ENCODE results near the gene WDR83.
"Not testable (repeated sequence)": the region's sequence is repeated elsewhere in the genome, so short reads cannot be mapped to it uniquely, and the experiment has no call there.

WDR83 gene

GRCh38 chr19:12666265-12667048, at the start of gene WDR83, which contains the start of gene MAN2B1:
Gene WDR83 (plus strand): TSS chr19:12666807. CDS start chr19:12669791, 2,984 bp downstream.
Gene MAN2B1 (minus strand): TSS chr19:12666742. CDS start chr19:12666701, 41 bp downstream.
- peak; percentile 38 to 70 for DNase-seq

- no peak for DNase-seq
Measured at GRCh38 chr19:12617646-12618045, 49.0 kb upstream of the WDR83 start.

DNA sequence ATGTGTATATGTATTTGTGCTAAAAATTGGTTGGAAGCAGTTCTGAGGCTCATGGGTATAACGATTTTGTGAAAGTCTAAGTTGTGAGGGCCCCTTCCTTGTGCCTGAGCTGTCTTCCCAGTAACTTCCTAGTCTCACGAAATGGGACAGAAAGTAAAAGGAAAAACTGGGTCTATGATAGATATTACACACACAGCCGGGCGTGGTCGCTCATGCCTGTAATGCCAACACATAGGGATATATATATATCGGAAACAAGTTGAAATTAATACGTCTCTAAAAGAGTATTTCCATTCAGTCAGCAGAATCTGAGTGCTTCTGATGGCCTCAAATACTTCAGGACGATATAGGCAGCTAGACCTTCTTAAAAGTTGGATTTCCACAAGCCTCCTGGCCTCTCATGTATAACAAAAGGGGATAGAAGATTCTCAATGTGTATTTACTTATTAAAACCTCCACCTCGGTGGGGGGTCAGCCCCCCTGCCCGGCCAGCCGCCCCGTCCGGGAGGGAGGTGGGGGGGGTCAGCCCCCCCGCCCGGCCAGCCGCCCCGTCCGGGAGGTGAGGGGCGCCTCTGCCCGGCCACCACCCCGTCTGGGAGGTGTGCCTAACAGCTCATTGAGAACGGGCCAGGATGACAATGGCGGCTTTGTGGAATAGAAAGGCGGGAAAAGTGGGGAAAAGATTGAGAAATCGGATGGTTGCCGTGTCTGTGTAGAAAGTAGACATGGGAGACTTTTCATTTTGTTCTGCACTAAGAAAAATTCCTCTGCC, 45.2 kb upstream of the WDR83 start:
- not testable (repeated sequence) for DNase-seq

- no peak for DNase-seq
Measured at GRCh38 chr19:12623361-12624031, 43.1 kb upstream of the WDR83 start.

GRCh38 chr19:12626958-12627357, 39.6 kb upstream of the WDR83 start:
- DNase-seq = no peak

DNA sequence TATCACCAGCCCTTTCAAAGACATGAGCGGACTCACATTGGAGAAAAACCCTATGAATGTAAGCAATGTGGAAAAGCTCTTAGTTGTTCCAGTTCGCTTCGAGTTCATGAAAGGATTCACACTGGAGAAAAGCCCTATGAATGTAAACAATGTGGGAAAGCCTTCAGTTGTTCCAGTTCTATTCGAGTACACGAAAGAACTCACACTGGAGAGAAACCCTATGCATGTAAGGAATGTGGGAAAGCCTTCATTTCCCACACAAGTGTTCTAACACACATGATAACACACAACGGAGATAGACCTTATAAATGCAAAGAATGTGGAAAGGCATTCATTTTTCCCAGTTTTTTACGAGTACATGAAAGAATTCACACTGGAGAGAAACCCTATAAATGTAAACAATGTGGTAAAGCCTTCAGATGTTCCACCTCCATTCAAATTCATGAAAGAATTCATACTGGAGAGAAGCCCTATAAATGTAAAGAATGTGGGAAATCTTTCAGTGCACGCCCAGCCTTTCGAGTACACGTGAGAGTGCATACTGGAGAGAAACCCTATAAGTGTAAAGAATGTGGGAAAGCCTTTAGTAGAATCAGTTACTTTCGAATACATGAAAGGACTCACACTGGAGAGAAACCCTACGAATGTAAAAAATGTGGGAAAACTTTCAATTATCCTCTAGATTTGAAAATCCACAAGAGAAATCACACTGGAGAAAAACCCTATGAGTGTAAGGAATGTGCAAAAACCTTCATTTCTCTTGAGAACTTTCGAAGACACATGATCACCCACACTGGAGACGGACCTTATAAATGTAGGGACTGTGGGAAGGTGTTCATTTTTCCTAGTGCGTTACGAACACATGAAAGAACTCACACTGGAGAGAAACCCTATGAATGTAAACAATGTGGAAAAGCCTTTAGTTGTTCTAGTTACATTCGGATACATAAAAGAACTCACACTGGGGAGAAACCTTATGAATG, 38.3 kb upstream of the WDR83 start:
- DNase-seq = no peak

- DNase-seq = no peak
Measured at GRCh38 chr19:12629215-12629614, 37.4 kb upstream of the WDR83 start.

GRCh38 chr19:12636631-12637030, 30.0 kb upstream of the WDR83 start:
- no peak for DNase-seq

- DNase-seq = no peak
Measured at GRCh38 chr19:12638611-12639182, 27.9 kb upstream of the WDR83 start.

DNA sequence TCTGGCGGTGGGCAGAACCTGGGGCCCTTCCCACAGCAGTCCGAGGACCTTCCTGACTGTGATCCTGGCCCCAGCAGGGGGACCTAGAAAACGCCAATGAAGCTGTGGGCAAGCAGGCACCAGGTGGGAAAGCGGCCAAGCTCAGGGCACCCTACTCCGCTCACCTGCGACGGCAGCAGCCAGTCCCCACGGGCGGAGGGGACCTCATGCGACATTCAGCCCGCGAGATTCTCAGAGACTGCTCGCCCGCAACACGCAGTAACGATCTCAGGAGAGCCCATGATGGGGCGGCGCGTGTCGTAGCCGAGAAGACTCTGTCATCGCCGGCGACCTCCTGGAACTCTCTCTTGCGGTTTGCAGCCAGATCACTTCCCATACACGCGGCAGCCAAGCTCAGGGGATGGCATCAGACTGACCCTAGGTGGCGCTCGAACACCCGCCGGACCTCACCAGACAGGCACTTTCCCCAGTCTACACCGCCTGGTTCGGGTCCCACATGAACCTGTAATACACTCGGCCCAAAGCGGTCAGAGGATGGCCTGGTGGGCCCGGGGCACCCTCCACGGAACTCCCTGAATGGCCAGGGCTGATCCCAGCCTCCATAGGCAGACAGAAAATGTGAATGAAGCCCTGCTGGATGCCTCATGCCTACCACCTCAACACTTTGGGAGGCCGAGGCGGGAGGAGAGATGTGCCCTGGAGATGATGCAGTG, 26.6 kb upstream of the WDR83 start:
- no peak for DNase-seq

GRCh38 chr19:12641456-12641855, 25.2 kb upstream of the WDR83 start:
- DNase-seq = no peak

DNA sequence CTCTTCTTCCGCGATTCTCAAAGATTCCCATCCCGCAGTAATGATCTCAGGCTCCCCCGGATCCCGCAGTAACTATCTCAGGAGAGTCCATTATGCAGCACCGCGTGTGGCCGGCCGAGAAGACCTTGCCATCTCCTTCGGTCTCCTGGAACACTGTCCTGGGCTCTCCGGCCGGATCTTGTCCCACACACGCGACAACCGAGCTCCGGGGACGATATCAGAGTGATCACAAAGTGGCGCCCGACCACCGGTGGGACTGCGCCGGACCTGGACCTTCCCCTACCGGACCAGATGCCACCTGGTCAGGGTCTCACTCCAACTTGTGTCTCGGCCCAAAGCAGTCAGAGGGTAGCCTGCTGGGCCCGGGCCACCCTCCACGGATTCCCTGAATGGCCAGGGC, 24.1 kb upstream of the WDR83 start:
- DNase-seq = no peak

DNA sequence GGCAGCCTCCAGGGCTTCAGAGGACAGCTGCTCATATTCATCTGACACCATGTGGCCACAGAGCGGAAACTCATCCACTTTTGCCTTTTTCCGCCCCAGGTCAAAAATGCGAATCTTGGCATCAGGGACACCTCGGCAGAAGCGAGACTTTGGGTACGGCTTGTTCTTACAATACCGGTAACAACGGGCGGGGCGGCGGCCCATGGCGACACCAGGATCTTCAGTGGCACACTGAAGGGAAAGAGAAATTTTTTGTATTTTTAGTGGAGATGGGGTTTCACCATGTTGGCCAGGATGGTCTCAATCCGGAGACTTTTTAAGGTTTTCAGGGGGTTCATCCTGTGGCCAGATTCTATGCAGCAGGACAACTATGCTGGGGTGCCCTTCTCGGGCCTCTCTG, 22.9 kb upstream of the WDR83 start:
- DNase-seq = not testable (repeated sequence)

GRCh38 chr19:12646551-12646950, 20.1 kb upstream of the WDR83 start:
- no peak for DNase-seq

- DNase-seq = no peak
Measured at GRCh38 chr19:12647047-12647446, 19.6 kb upstream of the WDR83 start.

DNA sequence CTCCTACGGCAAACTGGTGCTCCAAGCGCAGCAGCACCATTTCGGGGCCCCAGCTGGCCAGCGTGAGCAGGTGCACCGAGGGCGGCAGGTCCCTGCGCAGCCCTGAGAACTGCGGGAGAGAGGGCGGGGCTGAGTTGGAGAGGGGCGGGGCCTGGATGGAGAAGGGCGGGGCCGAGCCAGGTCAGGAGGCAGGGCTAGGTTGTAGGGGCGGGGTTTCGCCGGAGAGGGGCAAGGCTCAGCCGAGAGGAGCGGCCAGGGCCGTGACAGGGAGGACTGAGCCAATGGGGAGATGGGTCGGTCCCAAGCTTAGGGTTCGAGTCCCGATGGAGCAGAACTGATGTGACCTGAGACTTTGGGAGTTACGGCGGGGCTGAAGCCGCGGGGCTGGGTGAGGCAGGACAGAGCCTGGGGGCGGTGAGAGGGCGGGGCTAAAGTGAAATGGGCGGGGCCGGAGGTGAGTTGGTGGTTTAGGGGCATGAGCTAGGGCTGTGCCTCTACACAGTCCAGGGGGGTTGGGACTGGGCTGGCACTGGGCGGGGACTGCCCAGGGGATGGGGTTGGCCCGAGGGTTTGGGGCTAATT, 19.0 kb upstream of the WDR83 start:
- no peak for DNase-seq

- DNase-seq = no peak
Measured at GRCh38 chr19:12648088-12648487, 18.5 kb upstream of the WDR83 start.

DNA sequence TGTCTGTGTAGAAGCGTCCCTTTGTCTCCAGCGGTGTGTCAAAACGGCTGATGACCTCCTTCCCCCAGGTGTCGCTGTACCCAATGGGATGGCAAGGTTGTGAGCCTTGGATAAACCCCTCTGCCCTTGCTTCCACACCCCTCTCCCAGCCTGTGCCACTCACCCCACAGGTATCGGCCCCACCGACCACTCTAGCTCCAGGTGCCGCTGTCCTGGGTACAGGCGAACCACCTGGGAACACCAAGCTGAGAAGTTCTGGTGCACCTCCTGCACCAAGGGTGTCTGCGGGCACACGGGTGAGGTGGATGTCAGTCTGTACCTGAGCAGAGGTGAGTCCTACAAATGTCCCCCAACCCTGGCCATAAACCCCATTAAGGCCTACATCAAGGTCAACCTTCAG, 16.7 kb upstream of the WDR83 start:
- no peak for DNase-seq

DNA sequence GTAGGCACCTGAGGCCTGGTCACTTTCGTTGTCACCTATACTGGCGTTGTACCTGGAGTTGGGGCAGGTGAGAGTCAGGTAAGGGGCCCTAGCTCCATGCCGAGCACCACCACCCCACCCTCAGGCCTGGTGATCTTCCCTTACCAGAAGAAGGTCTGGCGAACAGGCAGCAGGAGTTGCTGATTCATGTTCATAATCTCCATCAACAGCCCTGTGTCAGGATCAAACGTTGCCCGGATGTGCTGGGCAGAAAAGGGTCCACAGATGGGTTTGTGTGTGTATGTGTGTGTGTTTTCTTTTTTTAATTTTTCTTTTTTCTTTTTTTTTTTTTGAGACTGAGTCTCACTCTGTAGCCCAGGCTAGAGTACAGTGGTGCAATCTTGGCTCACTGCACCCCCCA, 14.4 kb upstream of the WDR83 start:
- no peak for DNase-seq

DNA sequence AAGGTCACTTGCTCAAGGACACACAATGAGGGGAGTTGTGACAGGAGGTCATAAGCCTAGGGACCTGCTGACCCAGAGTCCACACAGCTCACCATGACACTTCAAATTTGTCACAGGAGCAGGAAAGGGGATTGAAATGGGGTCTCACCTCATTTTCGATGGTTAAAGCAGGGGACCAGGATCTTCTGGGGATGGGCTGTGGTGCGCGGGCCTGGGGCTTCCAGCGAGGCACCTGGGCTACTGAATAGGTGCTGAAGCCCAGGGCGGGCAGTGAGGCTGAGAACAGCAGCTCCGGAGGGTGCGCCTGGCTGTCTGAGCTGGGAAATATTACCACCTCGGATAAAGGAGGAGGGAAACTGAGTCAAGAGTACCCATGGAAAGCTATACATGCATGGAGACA, 11.1 kb upstream of the WDR83 start:
- DNase-seq = no peak
